Activated CD4-positive, alpha-beta T cell treated with anti-CD3 and anti-CD28 coated beads for 4 hours (primary cell): Measurements from ENCODE around the gene ATP4B.

Source experiments
- DNase-seq, 2 donors: peaks; one replicate each; pipeline ENCODE4 v3.0.0-alpha.2; 2020

ATP4B gene

GRCh38 chr13:113656003-113656588, 1.9 kb downstream of the ATP4B start:
- no peak for DNase-seq

GRCh38 chr13:113655346-113656002, 2.5 kb downstream of the ATP4B start:
- no peak for DNase-seq

- no peak for DNase-seq
These were observed 3.2 kb downstream of the ATP4B start for GRCh38 chr13:113654591-113655345.

GRCh38 chr13:113654175-113654560, 3.8 kb downstream of the ATP4B start:
- no peak for DNase-seq

- DNase-seq: no peak
These were observed 4.5 kb downstream of the ATP4B start for GRCh38 chr13:113653264-113654174.

- no peak for DNase-seq
These were observed 5.4 kb downstream of the ATP4B start for GRCh38 chr13:113652404-113653263.

- DNase-seq: no peak
These were observed 6.2 kb downstream of the ATP4B start for GRCh38 chr13:113651511-113652403.

GRCh38 chr13:113650731-113651148, 7.3 kb downstream of the ATP4B start:
- no peak for DNase-seq

- no peak for DNase-seq
These were observed 7.7 kb downstream of the ATP4B start for GRCh38 chr13:113650275-113650674.

GRCh38 chr13:113649212-113649611, 8.8 kb downstream of the ATP4B start:
- DNase-seq: no peak

- DNase-seq: no peak
These were observed 9.8 kb downstream of the ATP4B start for GRCh38 chr13:113648216-113648610.

- no peak for DNase-seq
These were observed 10.4 kb downstream of the ATP4B start for GRCh38 chr13:113647351-113648215.

GRCh38 chr13:113646921-113647340, 11.1 kb downstream of the ATP4B start:
- DNase-seq: no peak

GRCh38 chr13:113646376-113646775, 11.6 kb downstream of the ATP4B start:
- DNase-seq: no peak

- DNase-seq: no peak
These were observed 12.7 kb downstream of the ATP4B start for GRCh38 chr13:113645329-113645728.

- no peak for DNase-seq
These were observed 13.2 kb downstream of the ATP4B start for GRCh38 chr13:113644800-113645199.

GRCh38 chr13:113643593-113643992, 14.4 kb downstream of the ATP4B start:
- no peak for DNase-seq

- no peak for DNase-seq
These were observed 15.4 kb downstream of the ATP4B start for GRCh38 chr13:113642563-113642962.

GRCh38 chr13:113641426-113641825, 16.6 kb downstream of the ATP4B start:
- DNase-seq: no peak
